ENCODE results near the gene CMIP.
A peak's percentile ranks its signal among the peaks of the same experiment; 100 is the strongest.
"Not testable (repeated sequence)": the region's sequence is repeated elsewhere in the genome, so short reads cannot be mapped to it uniquely, and the experiment has no call there.

Gene CMIP

GRCh38 chr16:81520560-81521135 is 76.0 kb downstream of the CMIP start:
- no peak for DNase-seq

GRCh38 chr16:81521141-81521626 is 76.6 kb downstream of the CMIP start:
- peak; percentile 43 to 63 for DNase-seq

GRCh38 chr16:81522108-81522701 is 77.6 kb downstream of the CMIP start:
- DNase-seq: no peak

GRCh38 chr16:81522851-81523250 is 78.2 kb downstream of the CMIP start:
- DNase-seq: not testable (repeated sequence)

- DNase-seq: no peak
Observed at GRCh38 chr16:81523387-81524115, 78.9 kb downstream of the CMIP start.

- DNase-seq: no peak
Observed at GRCh38 chr16:81524382-81524781, 79.8 kb downstream of the CMIP start.

GRCh38 chr16:81524885-81525284 is 80.3 kb downstream of the CMIP start:
- DNase-seq: not testable (repeated sequence)

- no peak for DNase-seq
Observed at GRCh38 chr16:81526199-81526598, 81.6 kb downstream of the CMIP start.

GRCh38 chr16:81526935-81527334 is 82.3 kb downstream of the CMIP start:
- no peak for DNase-seq

- no peak for DNase-seq
Observed at GRCh38 chr16:81527477-81528178, 83.0 kb downstream of the CMIP start.

GRCh38 chr16:81528256-81528655 is 83.6 kb downstream of the CMIP start:
- DNase-seq: no peak

- DNase-seq: no peak
Observed at GRCh38 chr16:81530296-81530721, 85.7 kb downstream of the CMIP start.

- DNase-seq: no peak
Observed at GRCh38 chr16:81530814-81531213, 86.2 kb downstream of the CMIP start.

- DNase-seq: no peak
Observed at GRCh38 chr16:81531419-81531821, 86.8 kb downstream of the CMIP start.

- no peak for DNase-seq
Observed at GRCh38 chr16:81532491-81533174, 88.0 kb downstream of the CMIP start.

GRCh38 chr16:81533175-81533507 is 88.5 kb downstream of the CMIP start:
- DNase-seq: no peak

- DNase-seq: no peak
Observed at GRCh38 chr16:81535679-81536360, 91.2 kb downstream of the CMIP start.

GRCh38 chr16:81536648-81537047 is 92.0 kb downstream of the CMIP start:
- no peak for DNase-seq

GRCh38 chr16:81537721-81538561 is 93.3 kb downstream of the CMIP start:
- no peak for DNase-seq

GRCh38 chr16:81539009-81539758 is 94.6 kb downstream of the CMIP start:
- no peak for DNase-seq
